GM18505 (cell line): ENCODE measurements around the gene AFDN.
"Not testable (repeated sequence)": the region's sequence is repeated elsewhere in the genome, so short reads cannot be mapped to it uniquely, and the experiment has no call there.

ENCODE experiments used
- ATAC-seq: cut with Tn5 transposase; IDR thresholded peaks from one replicate; pipeline ENCODE4 v1.9.1; 2021; ENCODE audit not compliant: unreplicated experiment
- POLR2A ChIP-seq: IDR thresholded peaks from 4 replicates; pipeline ENCODE4 v1.6.1; 2011; ENCODE audit warnings: borderline replicate concordance; ENCODE audit not compliant: insufficient read depth, insufficient read length; ENCODE audit errors: extremely low read depth

The AFDN gene

DNA sequence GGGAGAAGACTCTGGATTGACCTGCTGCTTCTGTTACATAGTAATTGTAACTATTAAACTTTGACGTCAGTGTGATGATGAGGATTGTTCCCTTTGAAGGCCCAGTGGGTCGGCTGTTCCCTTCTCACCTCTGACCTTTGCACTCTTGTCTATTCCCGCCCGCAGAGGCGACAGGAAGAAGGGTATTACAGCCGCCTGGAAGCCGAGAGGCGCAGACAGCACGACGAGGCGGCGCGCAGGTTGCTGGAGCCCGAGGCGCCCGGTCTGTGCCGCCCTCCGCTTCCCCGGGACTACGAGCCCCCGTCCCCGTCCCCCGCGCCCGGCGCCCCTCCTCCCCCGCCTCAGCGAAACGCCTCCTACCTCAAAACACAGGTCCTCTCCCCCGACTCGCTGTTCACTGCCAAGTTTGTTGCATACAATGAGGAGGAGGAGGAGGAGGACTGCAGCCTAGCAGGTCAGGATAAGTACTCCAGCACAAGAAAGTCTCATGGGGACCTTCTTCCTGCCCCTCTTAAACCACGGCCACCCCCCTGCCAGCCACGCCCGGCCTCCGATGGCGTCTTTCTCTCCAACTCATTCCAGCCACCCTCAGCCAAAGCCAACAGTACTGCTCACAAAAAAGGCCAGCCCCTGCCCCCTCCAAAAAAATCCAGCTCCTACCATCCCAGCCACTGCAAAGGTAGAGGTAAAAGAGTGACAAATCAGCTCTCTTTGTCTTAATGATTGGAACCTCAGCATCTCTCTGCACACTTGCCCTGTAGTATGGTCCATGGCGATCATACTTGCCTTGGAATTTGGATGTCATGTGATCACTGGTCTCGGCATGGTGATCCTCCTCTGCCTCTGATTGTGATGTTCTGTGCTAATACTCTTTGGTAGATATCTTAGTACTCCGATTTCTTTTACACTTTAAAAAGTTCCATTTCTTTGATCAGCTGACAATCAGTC, 139.2 kb downstream of the AFDN start:
- no peak for TF ChIP-seq POLR2A
- no peak for ATAC-seq

DNA sequence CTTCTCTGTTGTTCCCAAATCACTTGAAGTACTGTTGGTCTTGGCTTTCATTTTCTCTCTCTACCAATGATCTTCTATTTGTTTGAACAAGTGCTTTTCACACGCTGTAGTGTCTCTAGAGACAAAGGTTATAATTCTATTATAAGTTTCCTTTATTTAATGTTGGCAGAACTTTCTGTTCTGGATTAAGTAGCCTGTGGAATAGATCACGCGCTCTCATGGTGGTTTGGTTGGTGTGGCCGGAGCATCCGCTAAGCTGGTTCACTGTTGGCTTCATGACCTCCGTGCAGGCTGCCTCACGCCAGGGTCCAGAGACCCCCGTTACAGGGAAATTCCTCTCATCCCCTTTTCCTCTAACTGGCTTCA, 139.8 kb downstream of the AFDN start:
- no peak for ATAC-seq
- TF ChIP-seq POLR2A: no peak

DNA sequence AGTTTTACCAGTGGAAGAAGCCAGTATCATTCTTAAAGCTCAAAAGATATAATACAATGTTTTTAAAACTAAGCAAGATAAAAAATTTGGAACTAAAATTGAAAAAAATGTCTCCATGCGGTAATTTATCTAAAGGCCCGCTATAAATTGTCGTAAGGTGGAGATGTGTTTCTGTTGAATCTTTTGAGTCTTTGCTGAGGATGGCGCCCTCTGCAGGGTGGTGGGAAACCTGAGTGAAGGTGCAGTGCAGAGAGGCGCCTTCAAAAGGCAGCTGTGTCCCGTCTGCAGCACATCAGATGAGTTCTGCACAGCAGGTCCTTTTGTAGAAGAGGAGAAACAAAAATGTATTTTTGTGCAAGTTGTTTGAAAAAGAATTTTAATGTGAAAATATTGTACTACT, 141.4 kb downstream of the AFDN start:
- no peak for ATAC-seq
- TF ChIP-seq POLR2A: no peak

DNA sequence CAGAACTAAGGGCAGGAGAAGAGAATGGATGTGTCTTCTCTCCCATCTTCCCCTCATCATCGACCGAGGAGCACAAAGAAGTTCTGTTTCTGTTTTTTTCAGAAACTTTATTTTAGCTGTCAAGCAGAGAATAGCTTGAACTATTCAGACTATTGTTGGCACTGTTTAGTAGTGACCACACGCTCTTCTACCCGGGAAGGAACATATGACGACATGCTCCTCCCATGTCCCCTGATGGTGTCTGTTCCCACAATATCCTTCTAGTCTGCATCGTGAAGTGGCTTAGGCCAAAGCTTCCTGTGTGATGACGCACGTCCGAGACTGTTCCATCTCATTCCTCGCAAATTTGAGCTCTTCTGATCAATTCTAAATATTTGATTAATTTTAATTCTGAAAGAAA, 143.5 kb downstream of the AFDN start:
- no peak for ATAC-seq

DNA sequence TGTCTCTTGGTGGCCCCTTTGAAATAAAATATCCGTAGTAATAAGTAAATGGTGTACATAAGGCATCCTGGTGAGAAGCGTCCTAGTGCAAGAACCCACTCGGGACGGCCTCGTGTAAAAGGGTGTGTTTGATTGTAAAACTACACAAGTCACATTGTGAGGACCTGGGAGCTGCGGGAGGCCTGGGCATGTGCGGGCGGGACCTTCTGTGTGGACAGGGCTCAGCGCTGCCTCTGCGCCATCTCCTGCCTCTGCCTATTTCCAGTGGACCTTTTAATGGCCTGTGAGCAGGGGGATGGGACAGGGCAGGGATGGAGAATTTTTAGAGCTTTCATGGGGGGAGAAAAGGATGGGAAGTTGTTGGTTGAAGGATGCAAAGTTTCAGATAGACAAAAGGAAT, 145.5 kb downstream of the AFDN start:
- no peak for TF ChIP-seq POLR2A
- ATAC-seq: no peak

More for the DNA sequence above, 143.5 kb downstream of the AFDN start:
- TF ChIP-seq POLR2A: no peak

DNA sequence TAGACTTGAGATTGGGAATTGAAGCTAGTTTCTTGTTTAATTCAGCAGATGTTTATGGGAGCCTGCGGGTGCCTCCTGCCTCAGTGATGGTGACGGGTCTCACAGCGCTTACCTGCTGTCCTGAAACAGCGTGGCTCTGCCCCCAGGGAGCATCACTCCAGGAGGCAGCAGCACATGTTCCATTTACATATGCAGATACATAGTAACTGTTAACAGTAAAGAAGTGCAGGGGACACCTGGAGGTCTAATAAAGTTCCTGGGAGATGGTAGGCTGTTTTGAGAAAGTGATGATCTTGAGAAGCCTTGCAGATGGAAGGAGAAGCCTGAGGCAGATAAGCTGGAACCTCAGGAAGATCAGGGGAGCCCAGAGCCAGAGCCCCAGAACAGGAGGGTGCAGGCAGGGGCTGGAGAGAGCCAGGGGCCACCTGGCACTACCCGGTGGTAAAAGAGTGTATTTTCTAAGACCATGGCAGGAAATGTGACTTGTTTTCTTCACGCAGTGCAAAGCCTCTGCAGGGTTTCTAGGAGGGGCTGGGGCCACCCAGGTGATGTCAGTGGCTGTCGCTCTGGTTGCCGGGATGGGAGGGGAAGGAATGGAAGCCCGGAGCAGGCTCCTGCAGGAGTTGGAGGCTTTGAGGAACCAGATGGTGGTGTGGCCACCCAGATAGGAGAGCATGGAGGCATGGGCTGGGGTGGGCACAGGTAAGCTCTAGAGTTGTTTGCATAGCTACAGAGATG, 146.6 kb downstream of the AFDN start:
- ATAC-seq: no peak
- no peak for TF ChIP-seq POLR2A

DNA sequence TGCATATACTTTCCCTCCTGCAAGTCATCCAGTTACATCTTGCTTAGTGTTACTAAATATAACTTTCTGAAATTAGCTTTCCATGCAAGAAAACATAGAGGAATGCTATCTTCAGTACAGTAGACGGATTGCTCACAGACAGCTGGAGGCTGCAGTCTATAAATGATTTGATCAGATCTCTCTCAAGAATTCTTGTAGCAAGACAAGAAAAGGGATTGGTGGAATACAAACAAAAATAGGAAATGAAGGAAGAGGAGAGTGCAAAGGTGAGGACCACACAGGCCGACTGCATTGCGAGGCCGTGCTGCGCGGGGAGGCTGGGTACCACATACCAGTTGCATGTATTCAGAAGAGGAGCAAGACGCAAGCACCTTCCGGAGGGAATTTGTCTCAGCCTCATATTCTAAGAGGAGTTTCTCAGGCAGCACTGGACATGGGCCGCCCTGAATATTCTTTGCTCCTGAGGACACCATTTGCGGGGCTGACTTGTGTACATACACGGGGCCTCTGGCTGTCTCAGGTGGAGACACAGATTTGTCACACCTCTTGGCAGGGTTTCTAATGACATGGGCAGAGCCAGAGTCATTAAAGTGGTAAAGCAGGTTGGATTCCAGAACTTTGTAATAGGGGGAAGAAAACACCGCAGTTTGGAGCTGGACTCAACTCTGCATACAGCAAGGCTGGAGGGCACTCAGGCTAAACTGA, 148.1 kb downstream of the AFDN start:
- ATAC-seq: no peak
- TF ChIP-seq POLR2A: no peak

DNA sequence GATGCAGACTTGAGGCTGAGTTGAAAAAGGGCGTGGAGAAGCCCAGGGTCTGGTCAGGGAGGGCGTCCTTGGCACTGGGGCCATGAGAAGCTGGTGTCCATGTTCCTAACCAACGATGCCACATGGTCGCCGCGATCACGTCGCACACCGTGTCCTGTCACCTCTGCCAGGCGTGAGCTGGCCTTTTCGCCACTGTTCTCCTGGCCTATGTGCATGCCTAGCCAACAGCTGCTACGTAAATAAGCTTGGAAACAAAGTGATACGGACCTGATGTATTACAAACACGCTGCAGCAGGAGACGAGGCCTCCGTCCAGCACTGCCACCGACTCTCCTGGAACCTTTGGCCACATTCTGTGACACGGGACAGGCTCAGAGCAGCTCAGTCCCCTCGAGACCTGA, 148.7 kb downstream of the AFDN start:
- no peak for ATAC-seq
- TF ChIP-seq POLR2A: no peak

DNA sequence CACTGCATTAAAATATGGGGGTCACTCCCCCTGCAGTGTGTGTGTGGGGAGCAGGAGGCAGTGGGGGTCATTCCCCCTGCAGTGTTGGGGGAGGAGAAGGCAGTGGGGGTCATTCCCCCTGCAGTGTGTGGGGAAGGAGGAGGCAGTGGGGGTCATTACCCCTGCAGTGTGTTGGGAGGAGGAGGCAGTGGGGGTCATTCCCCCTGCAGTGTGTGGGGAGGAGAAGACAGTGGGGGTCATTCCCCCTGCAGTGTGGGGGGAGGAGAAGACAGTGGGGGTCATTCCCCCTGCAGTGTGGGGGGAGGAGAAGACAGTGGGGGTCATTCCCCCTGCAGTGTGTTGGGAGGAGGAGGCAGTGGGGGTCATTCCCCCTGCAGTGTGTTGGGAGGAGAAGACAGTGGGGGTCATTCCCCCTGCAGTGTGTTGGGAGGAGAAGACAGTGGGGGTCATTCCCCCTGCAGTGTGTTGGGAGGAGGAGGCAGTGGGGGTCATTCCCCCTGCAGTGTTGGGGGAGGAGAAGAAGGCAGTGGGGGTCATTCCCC, 149.5 kb downstream of the AFDN start:
- not testable (repeated sequence) for ATAC-seq

DNA sequence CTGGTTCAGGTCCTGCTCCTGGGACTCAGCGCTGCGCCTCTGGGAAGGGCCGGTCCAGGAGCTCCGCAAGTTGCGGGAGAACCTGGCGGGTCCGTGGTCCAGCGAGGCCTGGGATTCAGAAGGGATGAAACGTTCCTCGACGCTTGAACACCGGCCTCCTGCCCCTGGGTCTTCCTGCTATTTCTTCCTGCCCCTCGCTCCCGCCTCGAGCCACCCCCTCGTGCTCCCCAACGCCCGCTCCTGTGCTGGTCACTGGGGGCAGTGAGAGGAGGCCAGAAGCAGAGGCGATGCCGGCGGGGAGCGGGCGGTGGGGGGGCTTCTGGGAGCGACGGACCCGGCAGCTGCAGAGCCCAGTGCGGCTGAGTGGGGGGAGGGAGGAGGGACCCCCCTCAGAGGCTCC, 150.0 kb downstream of the AFDN start:
- ATAC-seq: no peak
- no peak for TF ChIP-seq POLR2A

DNA sequence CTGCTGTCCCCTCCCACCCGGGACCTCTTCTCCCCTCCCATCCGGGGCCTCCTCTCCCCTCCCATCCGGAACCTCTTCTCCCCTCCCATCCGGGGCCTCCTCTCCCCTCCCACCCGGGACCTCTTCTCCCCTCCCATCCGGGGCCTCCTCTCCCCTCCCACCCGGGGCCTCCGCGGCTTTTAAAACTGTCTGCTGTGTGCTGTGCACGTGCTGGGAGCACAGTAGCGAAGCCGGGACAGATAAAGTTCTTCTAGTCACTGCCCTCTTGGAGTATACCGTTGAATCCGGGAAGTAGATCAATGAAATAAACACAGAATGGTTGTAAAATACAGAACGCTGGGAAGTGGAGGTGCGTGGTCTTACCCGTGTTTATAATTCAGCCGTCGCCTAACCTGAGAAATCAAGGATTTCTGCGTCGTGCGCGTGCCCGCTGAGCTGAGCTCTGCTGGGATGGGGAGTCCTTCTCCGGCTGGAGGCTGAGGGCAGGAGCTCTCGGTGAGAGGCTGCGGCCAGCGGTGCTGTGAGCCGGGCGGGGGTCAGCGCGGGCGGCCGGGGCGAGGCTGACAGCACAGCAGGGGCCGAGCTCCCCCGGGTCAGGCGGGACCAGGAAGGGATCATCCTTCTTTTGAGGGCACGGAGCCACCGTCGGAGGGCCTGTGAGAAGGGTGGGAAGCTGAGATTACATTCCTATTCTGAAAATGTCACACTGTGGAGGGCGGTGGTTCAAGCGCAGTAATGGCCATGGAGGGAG, 151.2 kb downstream of the AFDN start:
- no peak for TF ChIP-seq POLR2A
- ATAC-seq: no peak

DNA sequence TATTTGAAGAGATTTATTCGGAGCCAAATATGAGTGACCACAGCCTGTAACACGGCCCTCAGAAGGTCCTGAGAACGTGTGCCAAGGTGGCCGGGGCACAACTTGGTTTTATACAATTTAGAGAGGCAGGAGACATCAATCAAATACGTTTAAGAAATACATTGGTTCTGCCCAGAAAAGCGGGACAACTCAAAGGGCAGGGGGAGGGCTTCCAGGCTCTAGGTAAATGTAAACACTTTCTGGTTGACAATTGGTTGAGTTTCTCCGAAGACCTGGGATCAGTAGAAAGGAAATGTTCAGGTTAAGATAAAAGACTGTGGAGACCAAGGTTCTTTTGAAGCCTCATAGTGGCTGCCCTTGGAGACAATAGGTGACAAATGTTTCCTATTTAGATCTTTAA, 151.9 kb downstream of the AFDN start:
- TF ChIP-seq POLR2A: no peak
- no peak for ATAC-seq
